SK-N-SH (cell line): ENCODE results near the gene ATP11A.

ENCODE experiments used
- CTCF ChIP-seq: fragments of 200-600 bp; sonication (generic); IDR thresholded peaks from 2 replicates; pipeline ENCODE4 v1.6.1; 2017; ENCODE audit warnings: antibody characterized with exemption, mild to moderate bottlenecking, moderate library complexity
- JUND ChIP-seq: IDR thresholded peaks from 2 replicates; pipeline ENCODE4 v1.4.0; 2012
- MAX ChIP-seq: IDR thresholded peaks from 2 replicates; pipeline ENCODE4 v1.4.0; 2012; ENCODE audit warnings: low read depth
- TF ChIP-seq, protein P1 (sequence below): IDR thresholded peaks from 2 replicates; pipeline ENCODE4 v1.4.0; 2012; ENCODE audit warnings: low read depth, borderline replicate concordance

GRCh38 chr13:112907871-112908331, 218.1 kb downstream of the ATP11A start:
- no peak for TF ChIP-seq CTCF
- TF ChIP-seq, protein P1, sequence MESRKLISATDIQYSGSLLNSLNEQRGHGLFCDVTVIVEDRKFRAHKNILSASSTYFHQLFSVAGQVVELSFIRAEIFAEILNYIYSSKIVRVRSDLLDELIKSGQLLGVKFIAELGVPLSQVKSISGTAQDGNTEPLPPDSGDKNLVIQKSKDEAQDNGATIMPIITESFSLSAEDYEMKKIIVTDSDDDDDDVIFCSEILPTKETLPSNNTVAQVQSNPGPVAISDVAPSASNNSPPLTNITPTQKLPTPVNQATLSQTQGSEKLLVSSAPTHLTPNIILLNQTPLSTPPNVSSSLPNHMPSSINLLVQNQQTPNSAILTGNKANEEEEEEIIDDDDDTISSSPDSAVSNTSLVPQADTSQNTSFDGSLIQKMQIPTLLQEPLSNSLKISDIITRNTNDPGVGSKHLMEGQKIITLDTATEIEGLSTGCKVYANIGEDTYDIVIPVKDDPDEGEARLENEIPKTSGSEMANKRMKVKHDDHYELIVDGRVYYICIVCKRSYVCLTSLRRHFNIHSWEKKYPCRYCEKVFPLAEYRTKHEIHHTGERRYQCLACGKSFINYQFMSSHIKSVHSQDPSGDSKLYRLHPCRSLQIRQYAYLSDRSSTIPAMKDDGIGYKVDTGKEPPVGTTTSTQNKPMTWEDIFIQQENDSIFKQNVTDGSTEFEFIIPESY, result no peak
- TF ChIP-seq MAX, result no peak
- TF ChIP-seq JUND, result no peak
